ENCODE data around the gene AQP2.

- no peak for TF ChIP-seq FOXM1 (IDR thresholded peaks at IDR 0.05; ENCODE audit: low read depth)
- TF ChIP-seq RCOR1 (IDR thresholded peaks at IDR 0.05; ENCODE audit: low read length), result no peak
- TF ChIP-seq, protein P1, sequence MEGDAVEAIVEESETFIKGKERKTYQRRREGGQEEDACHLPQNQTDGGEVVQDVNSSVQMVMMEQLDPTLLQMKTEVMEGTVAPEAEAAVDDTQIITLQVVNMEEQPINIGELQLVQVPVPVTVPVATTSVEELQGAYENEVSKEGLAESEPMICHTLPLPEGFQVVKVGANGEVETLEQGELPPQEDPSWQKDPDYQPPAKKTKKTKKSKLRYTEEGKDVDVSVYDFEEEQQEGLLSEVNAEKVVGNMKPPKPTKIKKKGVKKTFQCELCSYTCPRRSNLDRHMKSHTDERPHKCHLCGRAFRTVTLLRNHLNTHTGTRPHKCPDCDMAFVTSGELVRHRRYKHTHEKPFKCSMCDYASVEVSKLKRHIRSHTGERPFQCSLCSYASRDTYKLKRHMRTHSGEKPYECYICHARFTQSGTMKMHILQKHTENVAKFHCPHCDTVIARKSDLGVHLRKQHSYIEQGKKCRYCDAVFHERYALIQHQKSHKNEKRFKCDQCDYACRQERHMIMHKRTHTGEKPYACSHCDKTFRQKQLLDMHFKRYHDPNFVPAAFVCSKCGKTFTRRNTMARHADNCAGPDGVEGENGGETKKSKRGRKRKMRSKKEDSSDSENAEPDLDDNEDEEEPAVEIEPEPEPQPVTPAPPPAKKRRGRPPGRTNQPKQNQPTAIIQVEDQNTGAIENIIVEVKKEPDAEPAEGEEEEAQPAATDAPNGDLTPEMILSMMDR (IDR thresholded peaks at IDR 0.05), result no peak
These were observed 54.2 kb downstream of the AQP2 start for GRCh38 chr12:50004696-50005095.

All from SK-N-SH (cell line).